ENCODE data around the gene TBC1D10A. TPM values are rescaled to one million over a fixed set of nuclear protein-coding genes. Genes with fewer than 3 reads are reported as not detected.

Gene TBC1D10A
- total RNA-seq, 1 donor from 2014 or later, result 51.3 TPM

GRCh38 chr22:30313527-30314363 lies 13.0 kb downstream of the TBC1D10A start:
- intact Hi-C loops (cut with DNase I), result no loop called here
- TF ChIP-seq POLR2AphosphoS5 (IDR thresholded peaks at IDR 0.05; ENCODE audit: insufficient read depth in 1 of 2, low read depth in 1 of 2), result no peak
- no peak for TF ChIP-seq CTCF (IDR thresholded peaks at IDR 0.05)
- TF ChIP-seq POLR2A (IDR thresholded peaks at IDR 0.05), result no peak
- no peak for DNase-seq (ENCODE audit: extremely low spot score in 2 of 2)
- H3K9me3 ChIP-seq, result no peaks in the 10 kb centered on the region
- no peaks in the 10 kb centered on the region for H3K27me3 ChIP-seq
- peaks cover 99% of the 10 kb centered on the region for H3K4me1 ChIP-seq
- no peaks in the 10 kb centered on the region for H3K36me3 ChIP-seq
- H3K4me3 ChIP-seq, result no peak overlapping the region
- peak overlapping the region; percentile 56 for H3K27ac ChIP-seq

- DNase-seq (ENCODE audit: extremely low spot score in 2 of 2), result no peak
- TF ChIP-seq POLR2AphosphoS5 (IDR thresholded peaks at IDR 0.05; ENCODE audit: insufficient read depth in 1 of 2, low read depth in 1 of 2), result no peak
- no peak for TF ChIP-seq CTCF (IDR thresholded peaks at IDR 0.05)
- TF ChIP-seq POLR2A (IDR thresholded peaks at IDR 0.05), result no peak
- H3K27ac ChIP-seq, result peak overlapping the region; percentile 87
- H3K4me1 ChIP-seq, result peaks cover 99% of the 10 kb centered on the region
- H3K4me3 ChIP-seq, result no peak overlapping the region
- H3K9me3 ChIP-seq, result no peaks in the 10 kb centered on the region
- intact Hi-C loops (cut with DNase I), result no loop called here
- H3K27me3 ChIP-seq, result no peaks in the 10 kb centered on the region
- H3K36me3 ChIP-seq, result no peaks in the 10 kb centered on the region
These were observed 14.7 kb downstream of the TBC1D10A start for GRCh38 chr22:30312053-30312452.

GRCh38 chr22:30310881-30311771 lies 15.6 kb downstream of the TBC1D10A start:
- no peaks in the 10 kb centered on the region for H3K27me3 ChIP-seq
- TF ChIP-seq POLR2A (IDR thresholded peaks at IDR 0.05), result no peak
- peak; percentile 30 to 74 for TF ChIP-seq POLR2AphosphoS5 (IDR thresholded peaks at IDR 0.05; ENCODE audit: insufficient read depth in 1 of 2, low read depth in 1 of 2)
- no peak for DNase-seq (ENCODE audit: extremely low spot score in 2 of 2)
- peaks cover 99% of the 10 kb centered on the region for H3K4me1 ChIP-seq
- intact Hi-C loops (cut with DNase I), result no loop called here
- no peak overlapping the region for H3K4me3 ChIP-seq
- H3K9me3 ChIP-seq, result no peaks in the 10 kb centered on the region
- no peaks in the 10 kb centered on the region for H3K36me3 ChIP-seq
- H3K27ac ChIP-seq, result peak overlapping the region; percentile 87

GRCh38 chr22:30309951-30310741 lies 16.6 kb downstream of the TBC1D10A start:
- TF ChIP-seq POLR2AphosphoS5 (IDR thresholded peaks at IDR 0.05; ENCODE audit: insufficient read depth in 1 of 2, low read depth in 1 of 2), result peak in 1 of 2 donors; percentile 30
- TF ChIP-seq POLR2A (IDR thresholded peaks at IDR 0.05), result no peak
- no peak for TF ChIP-seq CTCF (IDR thresholded peaks at IDR 0.05)
- DNase-seq (ENCODE audit: extremely low spot score in 2 of 2), result no peak
- Histone ChIP-seq H3K36me3 (no peaks in the 10 kb centered on the region), H3K4me3 (no peak overlapping the region), H3K27me3 (no peaks in the 10 kb centered on the region), H3K27ac (peak overlapping the region; percentile 87), H3K4me1 (peaks cover 99% of the 10 kb centered on the region), H3K9me3 (no peaks in the 10 kb centered on the region)
- intact Hi-C loops (cut with DNase I), result no loop called here
